DOHH2 (cell line): ENCODE data around the gene WDFY3.
"Not testable (repeated sequence)": the region's sequence is repeated elsewhere in the genome, so short reads cannot be mapped to it uniquely, and the experiment has no call there.

ENCODE experiments used
- EZH2phosphoT487 ChIP-seq: fragments of 200-600 bp; sonication (generic); IDR thresholded peaks from 2 replicates; pipeline ENCODE4 v1.6.1; 2017; ENCODE audit warnings: borderline replicate concordance, mild to moderate bottlenecking, antibody characterized with exemption, low read length, moderate library complexity, mixed read lengths
- TF ChIP-seq, protein P1 (sequence below): fragments of 200-600 bp; sonication (generic); IDR thresholded peaks from one replicate; pipeline ENCODE4 v1.5.1; 2014; ENCODE audit warnings: antibody characterized with exemption, mild to moderate bottlenecking, low read depth, low read length; ENCODE audit not compliant: poor library complexity, severe bottlenecking

DNA sequence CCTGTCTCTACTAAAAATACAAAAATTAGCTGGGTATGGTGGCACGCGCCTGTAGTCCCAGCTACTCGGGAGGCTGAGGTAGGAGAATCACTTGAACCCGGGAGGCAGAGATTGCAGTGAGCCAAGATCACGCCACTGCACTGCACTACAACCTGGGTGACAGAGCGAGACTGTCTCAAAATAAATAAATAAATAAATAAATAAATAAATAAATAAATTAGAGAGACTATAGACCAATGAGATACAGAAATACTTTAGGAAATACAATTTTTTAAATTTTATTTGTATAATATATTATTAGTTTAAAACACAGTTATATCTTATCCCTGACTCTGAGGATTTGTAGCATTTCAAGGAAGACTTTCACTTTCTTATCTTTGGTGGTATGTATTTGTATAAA, 136.9 kb downstream of the WDFY3 start:
- TF ChIP-seq, protein P1, sequence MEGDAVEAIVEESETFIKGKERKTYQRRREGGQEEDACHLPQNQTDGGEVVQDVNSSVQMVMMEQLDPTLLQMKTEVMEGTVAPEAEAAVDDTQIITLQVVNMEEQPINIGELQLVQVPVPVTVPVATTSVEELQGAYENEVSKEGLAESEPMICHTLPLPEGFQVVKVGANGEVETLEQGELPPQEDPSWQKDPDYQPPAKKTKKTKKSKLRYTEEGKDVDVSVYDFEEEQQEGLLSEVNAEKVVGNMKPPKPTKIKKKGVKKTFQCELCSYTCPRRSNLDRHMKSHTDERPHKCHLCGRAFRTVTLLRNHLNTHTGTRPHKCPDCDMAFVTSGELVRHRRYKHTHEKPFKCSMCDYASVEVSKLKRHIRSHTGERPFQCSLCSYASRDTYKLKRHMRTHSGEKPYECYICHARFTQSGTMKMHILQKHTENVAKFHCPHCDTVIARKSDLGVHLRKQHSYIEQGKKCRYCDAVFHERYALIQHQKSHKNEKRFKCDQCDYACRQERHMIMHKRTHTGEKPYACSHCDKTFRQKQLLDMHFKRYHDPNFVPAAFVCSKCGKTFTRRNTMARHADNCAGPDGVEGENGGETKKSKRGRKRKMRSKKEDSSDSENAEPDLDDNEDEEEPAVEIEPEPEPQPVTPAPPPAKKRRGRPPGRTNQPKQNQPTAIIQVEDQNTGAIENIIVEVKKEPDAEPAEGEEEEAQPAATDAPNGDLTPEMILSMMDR = not testable (repeated sequence)
- not testable (repeated sequence) for TF ChIP-seq EZH2phosphoT487
